HAP-1 (cell line): ENCODE results near the gene ABCC11.
A peak's percentile ranks its signal among the peaks of the same experiment; 100 is the strongest.

Experiments used
- DNase-seq, 2 experiments: peaks; one replicate each; pipeline ENCODE4 v3.0.0-alpha.2; 2016 to 2020; ENCODE audit warnings: low spot score in 2 of 2
- H3K27me3 ChIP-seq: fragments of 250-450 bp; sonication (Bioruptor Pico); 2 replicates; pipeline ENCODE4 v1.5.1; 2020; ENCODE audit warnings: low read depth, mild to moderate bottlenecking, moderate library complexity
- H3K36me3 ChIP-seq: fragments of 250-450 bp; sonication (Bioruptor Pico); replicated peaks from 2 replicates; pipeline ENCODE4 v1.5.1; 2020; ENCODE audit warnings: mild to moderate bottlenecking
- H3K4me1 ChIP-seq: fragments of 250-450 bp; sonication (Bioruptor Pico); 2 replicates; pipeline ENCODE4 v1.5.1; 2020; ENCODE audit warnings: mild to moderate bottlenecking
- H3K4me3 ChIP-seq: fragments of 250-450 bp; sonication (Bioruptor Pico); 2 replicates; pipeline ENCODE4 v1.5.1; 2020; ENCODE audit warnings: mild to moderate bottlenecking, moderate library complexity
- H3K9me3 ChIP-seq: fragments of 250-450 bp; sonication (Bioruptor Pico); 2 replicates; pipeline ENCODE4 v1.5.1; 2020; ENCODE audit warnings: mild to moderate bottlenecking, moderate library complexity
- in situ Hi-C: fragments of 300-500 bp; cut with MboI; formaldehyde crosslinking; loops from 3 replicates; pipeline ENCODE4 v1.14.3; 2020; ENCODE audit warnings: low sequenced_read_pairs, inconsistent platforms, mixed read lengths

Gene ABCC11

DNA sequence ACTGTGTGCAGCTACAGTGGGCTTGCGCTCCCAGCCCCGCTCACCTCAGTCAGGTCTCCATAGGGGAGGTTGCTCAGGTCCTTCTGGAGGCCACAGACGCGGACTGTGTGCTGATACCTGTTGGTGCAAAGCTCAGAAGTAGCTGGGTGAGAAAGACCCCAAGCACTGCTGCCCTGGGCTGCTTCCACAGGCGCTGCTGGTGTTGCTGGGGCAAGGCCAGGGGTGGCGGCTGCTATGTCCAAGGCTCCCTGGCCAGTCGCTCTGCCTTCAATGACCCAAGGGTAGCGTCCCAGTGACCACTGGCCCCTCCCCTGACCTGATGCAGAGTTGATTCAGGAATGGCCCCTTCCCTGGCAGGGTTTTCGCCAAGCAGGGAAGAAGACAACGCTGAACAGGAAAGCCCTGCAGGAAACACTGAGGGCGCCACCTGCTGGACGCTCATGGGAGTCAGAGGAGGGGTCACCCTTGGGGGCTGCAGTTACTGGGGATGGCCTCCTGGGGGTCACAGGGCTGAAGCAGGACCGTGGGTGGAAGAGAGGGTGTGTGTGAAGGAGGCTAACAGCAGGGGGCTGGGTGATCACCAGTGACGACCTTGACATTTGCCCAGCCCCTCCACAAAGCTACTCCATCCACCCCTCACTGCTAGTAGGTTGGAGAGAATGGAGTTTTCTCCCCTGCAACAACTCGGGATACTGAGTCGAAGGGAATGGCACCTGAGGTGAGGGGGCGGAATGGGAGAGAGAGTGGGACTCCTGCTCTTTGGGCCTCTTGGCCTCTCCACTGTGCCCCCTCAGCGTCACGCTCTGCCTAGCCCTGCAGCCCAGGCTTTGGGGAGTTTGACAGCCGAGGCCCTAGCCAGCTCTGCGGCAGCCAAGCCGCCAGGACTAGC lies 129.9 kb downstream of the ABCC11 start:
- Histone ChIP-seq H3K4me3 (no peak overlapping the region), H3K4me1 (no peaks in the 10 kb centered on the region; the same call in 1 of the 2 replicates), H3K27me3 (no peaks in the 10 kb centered on the region), H3K9me3 (no peaks in the 10 kb centered on the region), H3K36me3 (no peaks in the 10 kb centered on the region)
- in situ Hi-C loops = no loop called here
- DNase-seq = peak; percentile 68 to 95
